GM12891 (cell line): ENCODE measurements around the gene NCKAP5.

Source experiments
- POLR2A ChIP-seq: IDR thresholded peaks from 2 replicates; pipeline ENCODE4 v1.6.1; 2011; ENCODE audit warnings: low read depth, low read length, control low read depth
- POLR2AphosphoS5 ChIP-seq: IDR thresholded peaks from 2 replicates; pipeline ENCODE4 v1.6.1; 2011; ENCODE audit warnings: low read depth, low read length, control low read depth
- TAF1 ChIP-seq: IDR thresholded peaks from 2 replicates; pipeline ENCODE4 v1.6.1; 2011; ENCODE audit warnings: low read depth, low read length, control low read depth

- TF ChIP-seq POLR2A (no peak), POLR2AphosphoS5 (no peak), TAF1 (no peak)
These were observed 15.4 kb downstream of the NCKAP5 start for GRCh38 chr2:133552821-133553220.
